Naive thymus-derived CD4-positive, alpha-beta T cell (primary cell): ENCODE measurements around the gene C1orf174. TPM values are rescaled to one million over a fixed set of nuclear protein-coding genes. Genes with fewer than 3 reads are reported as not detected.

Experiments used
- ATAC-seq: fragments of 150-1000 bp; cut with Tn5 transposase; 2 replicates; pipeline ENCODE4 v1.10.0; 2021; ENCODE audit warnings: mild to moderate bottlenecking, moderate library complexity
- CTCF ChIA-PET: fragments of 350-600 bp; sonication (Branson Sonifier 250); formaldehyde crosslinking; loops from one replicate; lab custom pipeline; 2021; ENCODE audit warnings: antibody characterized with exemption; lab: Charles Lee
- POLR2A ChIA-PET: fragments of 350-600 bp; sonication (Branson Sonifier 250); formaldehyde crosslinking; loops from one replicate; lab custom pipeline; 2021; ENCODE audit warnings: antibody characterized with exemption, inconsistent platforms; lab: Charles Lee
- DNase-seq, 9 donors: peaks; one replicate each; pipeline versions ENCODE4 v3.0.0 to v3.0.0-alpha.2; 2020 to 2022; ENCODE audit warnings: mixed read lengths in 1 of 9
- H3K27ac ChIP-seq: one replicate; pipeline ENCODE4 v1.7.0; 2013; ENCODE audit warnings: mild to moderate bottlenecking, low read depth, low read length, moderate library complexity
- H3K27me3 ChIP-seq, 2 donors: one replicate each; pipeline ENCODE4 v1.7.0; 2013; ENCODE audit warnings: low read length in 2 of 2, mild to moderate bottlenecking in 2 of 2, moderate library complexity in 2 of 2; ENCODE audit not compliant: control insufficient read depth in 2 of 2, insufficient read depth in 2 of 2
- H3K36me3 ChIP-seq, 3 experiments: 1 replicate in 2 of 3; 2 replicates in 1 of 3; pipeline ENCODE4 v1.7.0; 2013; ENCODE audit warnings: low read length in 3 of 3, mild to moderate bottlenecking in 3 of 3, moderate library complexity in 1 of 3; ENCODE audit not compliant: insufficient read depth in 3 of 3, control insufficient read depth in 2 of 3
- H3K4me1 ChIP-seq, 2 donors: one replicate each; pipeline ENCODE4 v1.7.0; 2013; ENCODE audit warnings: low read length in 2 of 2, mild to moderate bottlenecking in 2 of 2, moderate library complexity in 1 of 2; ENCODE audit not compliant: control insufficient read depth in 2 of 2, insufficient read depth in 2 of 2
- H3K4me3 ChIP-seq: 2 replicates; pipeline ENCODE4 v1.7.0; 2013; ENCODE audit warnings: mild to moderate bottlenecking, low read length
- H3K9me3 ChIP-seq, 3 experiments: 1 replicate in 2 of 3; 2 replicates in 1 of 3; pipeline ENCODE4 v1.7.0; 2013; ENCODE audit warnings: low read length in 3 of 3; ENCODE audit not compliant: control insufficient read depth in 2 of 3
- H3K27ac Mint-ChIP-seq, 9 donors: one replicate each; pipeline ENCODE4 v1.8.0; 2020 to 2022; ENCODE audit warnings: mixed read lengths in 9 of 9, mild to moderate bottlenecking in 8 of 9, moderate library complexity in 5 of 9, inconsistent platforms in 2 of 9
- H3K27me3 Mint-ChIP-seq, 5 donors: one replicate each; pipeline ENCODE4 v1.8.0; 2021 to 2022; ENCODE audit warnings: mixed read lengths in 5 of 5, mild to moderate bottlenecking in 1 of 5
- H3K36me3 Mint-ChIP-seq, 5 donors: one replicate each; pipeline ENCODE4 v1.8.0; 2020 to 2022; ENCODE audit warnings: mixed read lengths in 5 of 5, mild to moderate bottlenecking in 3 of 5, inconsistent platforms in 1 of 5
- H3K4me1 Mint-ChIP-seq, 7 donors: one replicate each; pipeline ENCODE4 v1.8.0; 2020 to 2022; ENCODE audit warnings: mixed read lengths in 7 of 7, mild to moderate bottlenecking in 3 of 7, inconsistent platforms in 1 of 7
- H3K4me3 Mint-ChIP-seq, 10 donors: one replicate each; pipeline ENCODE4 v1.8.0; 2020 to 2022; ENCODE audit warnings: mild to moderate bottlenecking in 10 of 10, mixed read lengths in 10 of 10, moderate library complexity in 6 of 10, inconsistent platforms in 2 of 10
- H3K9me3 Mint-ChIP-seq, 11 donors: one replicate each; pipeline ENCODE4 v1.8.0; 2020 to 2022; ENCODE audit warnings: mixed read lengths in 11 of 11, mild to moderate bottlenecking in 4 of 11, inconsistent platforms in 1 of 11, moderate library complexity in 1 of 11
- intact Hi-C, 2 donors: fragments of 100-400 bp; cut with micrococcal nuclease; formaldehyde crosslinking; loops; one replicate each; pipeline ENCODE4 v1.15.1; 2023
- polyA plus RNA-seq, 2 donors: library from polyadenylated mRNA; unstranded; fragments of 300-500 nt; fragmentation: Illumina TruSeq; gene quantifications; one replicate each; pipeline ENCODE4 v1.2.3, GENCODE V29; 2021
- total RNA-seq, 6 experiments: library from RNA in 5 of 6; stranded (reverse) in 5 of 6; gene quantifications; 1 replicate in 5 of 6; 2 replicates in 1 of 6; pipeline ENCODE4 v1.2.3 and lab custom pipeline; 2021 to 2026

Gene C1orf174
- total RNA-seq (10 to 100 TPM; 17.0 to 33.6 (median 27.1) TPM), polyA plus RNA-seq (10 to 100 TPM; 19.9 to 34.7 TPM), total RNA-seq (lab: John Stamatoyannopoulos, UW) (17.1 reads per million, percentile 47 among the genes with 10 or more reads in this experiment)

DNA sequence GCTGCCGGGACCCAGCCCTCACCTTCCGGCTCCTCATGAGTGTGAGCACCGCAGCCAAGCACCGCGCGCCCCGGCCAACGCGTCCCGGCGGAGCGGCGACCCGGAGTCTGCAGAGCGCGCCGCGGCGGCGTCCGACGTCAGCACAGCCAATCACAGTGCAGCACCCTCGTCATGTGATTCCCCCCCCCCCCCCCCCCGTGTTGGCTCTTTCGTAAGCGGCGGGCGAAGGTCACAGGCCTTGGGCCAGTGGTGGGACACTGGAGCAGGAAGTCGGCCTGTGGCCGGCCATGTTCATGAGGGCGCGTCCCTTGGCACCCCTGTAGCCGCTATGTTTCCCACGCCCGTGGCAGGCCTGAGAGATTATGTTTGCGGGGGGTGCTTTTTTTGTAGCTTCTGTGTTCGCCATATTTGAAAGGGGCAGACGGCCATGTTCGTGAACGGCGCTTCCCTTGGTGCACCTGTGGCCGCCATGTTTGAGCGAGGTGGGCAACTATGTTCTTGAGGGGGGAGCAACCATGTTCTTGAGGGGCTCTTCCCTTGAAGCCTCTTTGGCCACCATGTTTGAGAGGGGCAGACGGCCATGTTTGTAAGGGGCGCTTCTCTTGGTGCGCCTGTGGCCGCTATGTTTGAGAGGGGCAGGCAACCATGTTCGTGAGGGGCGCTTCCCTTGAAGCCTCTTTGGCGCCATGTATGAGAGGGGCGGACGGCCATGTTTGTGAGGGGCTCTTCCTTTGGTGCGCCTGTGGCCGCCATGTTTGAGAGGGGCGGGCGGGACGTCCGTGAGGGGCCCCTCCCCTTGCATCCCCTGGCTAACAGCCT is at the start of gene C1orf174:
Gene C1orf174 (minus strand): TSS at position 123 of the 819 bp plus-strand sequence. CDS start 86 bp downstream, at position 37.
- CTCF ChIA-PET = no interaction called here
- H3K27ac Mint-ChIP-seq = peak within 1 kb of the TSS; percentile 92 to 99 (median 96)
- ATAC-seq = peak; percentile 88
- intact Hi-C loops = loop anchor here (1.0 to 5.0 kb wide), 11 partner anchors 43 to 1643 kb away; partner anchors contain the start of genes CEP104 (in 2 of the 2), DFFB (in 2 of the 2), LRRC47 (in 2 of the 2) and SMIM1 (in 2 of the 2)
- DNase-seq = peak; percentile 78 to 99 (median 96)
- Histone ChIP-seq H3K27ac (peak within 1 kb of the TSS; percentile 94), H3K36me3 (peaks cover 0 to 9% (median 0%) of the 10 kb centered on the region in 3 experiments), H3K27me3 (no peaks in the 10 kb centered on the region), H3K4me1 (peaks cover 6 to 39% of the 10 kb centered on the region in 2 donors), H3K9me3 (peaks cover 0 to 7% (median 7%) of the 10 kb centered on the region in 3 experiments), H3K4me3 (peak within 1 kb of the TSS; percentile 79)
- H3K4me3 Mint-ChIP-seq = peak within 1 kb of the TSS; percentile 90 to 96 (median 94)
- no peaks in the 10 kb centered on the region for H3K27me3 Mint-ChIP-seq
- peaks cover 23 to 71% (median 53%) of the 10 kb centered on the region in 7 donors for H3K4me1 Mint-ChIP-seq
- H3K9me3 Mint-ChIP-seq = peaks cover 0 to 21% (median 9%) of the 10 kb centered on the region in 11 donors
- POLR2A ChIA-PET = interaction anchor here (0.6 to 3.5 kb wide), 9 partner anchors 9 to 1286 kb away, joined by 3 to 30 read pairs (median 4); partner anchors contain the start of genes CEP104, DFFB and LRRC47
- peaks cover 5 to 20% (median 17%) of the 10 kb centered on the region in 5 donors for H3K36me3 Mint-ChIP-seq

DNA sequence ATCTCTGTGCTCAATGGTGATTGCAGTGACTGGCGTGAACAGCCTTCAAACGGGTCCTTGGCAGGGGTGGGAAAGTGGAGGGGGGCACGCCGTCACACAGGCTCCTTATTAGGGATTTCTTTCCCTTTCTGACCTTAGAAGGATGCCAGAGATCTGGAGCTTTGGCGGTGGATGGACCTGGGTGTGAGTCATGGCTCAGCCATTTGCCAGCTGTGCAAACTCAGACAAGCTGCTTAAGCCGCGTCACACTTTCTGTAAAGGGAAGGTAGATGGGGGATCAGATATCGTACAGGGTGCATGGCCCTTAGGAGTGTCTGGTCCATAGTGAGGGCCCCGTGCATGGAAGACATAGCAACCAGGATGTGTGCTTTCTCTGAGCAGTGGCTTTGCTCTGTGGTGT is 48.3 kb upstream of the C1orf174 start:
- H3K4me1 Mint-ChIP-seq = no peaks in the 10 kb centered on the region
- peaks cover 0 to 6% (median 3%) of the 10 kb centered on the region in 11 donors for H3K9me3 Mint-ChIP-seq
- no peaks in the 10 kb centered on the region for H3K36me3 Mint-ChIP-seq
- Histone ChIP-seq H3K27ac (no peak overlapping the region), H3K4me3 (no peak overlapping the region), H3K36me3 (no peaks in the 10 kb centered on the region), H3K27me3 (no peaks in the 10 kb centered on the region), H3K4me1 (no peaks in the 10 kb centered on the region), H3K9me3 (no peaks in the 10 kb centered on the region)
- no peak overlapping the region for H3K4me3 Mint-ChIP-seq
- ChIA-PET CTCF (no interaction called here), POLR2A (no interaction called here)
- peaks cover 2 to 50% (median 22%) of the 10 kb centered on the region in 5 donors for H3K27me3 Mint-ChIP-seq
- ATAC-seq (no peak), DNase-seq (no peak)
- no peak overlapping the region for H3K27ac Mint-ChIP-seq
- intact Hi-C loops = no loop called here

DNA sequence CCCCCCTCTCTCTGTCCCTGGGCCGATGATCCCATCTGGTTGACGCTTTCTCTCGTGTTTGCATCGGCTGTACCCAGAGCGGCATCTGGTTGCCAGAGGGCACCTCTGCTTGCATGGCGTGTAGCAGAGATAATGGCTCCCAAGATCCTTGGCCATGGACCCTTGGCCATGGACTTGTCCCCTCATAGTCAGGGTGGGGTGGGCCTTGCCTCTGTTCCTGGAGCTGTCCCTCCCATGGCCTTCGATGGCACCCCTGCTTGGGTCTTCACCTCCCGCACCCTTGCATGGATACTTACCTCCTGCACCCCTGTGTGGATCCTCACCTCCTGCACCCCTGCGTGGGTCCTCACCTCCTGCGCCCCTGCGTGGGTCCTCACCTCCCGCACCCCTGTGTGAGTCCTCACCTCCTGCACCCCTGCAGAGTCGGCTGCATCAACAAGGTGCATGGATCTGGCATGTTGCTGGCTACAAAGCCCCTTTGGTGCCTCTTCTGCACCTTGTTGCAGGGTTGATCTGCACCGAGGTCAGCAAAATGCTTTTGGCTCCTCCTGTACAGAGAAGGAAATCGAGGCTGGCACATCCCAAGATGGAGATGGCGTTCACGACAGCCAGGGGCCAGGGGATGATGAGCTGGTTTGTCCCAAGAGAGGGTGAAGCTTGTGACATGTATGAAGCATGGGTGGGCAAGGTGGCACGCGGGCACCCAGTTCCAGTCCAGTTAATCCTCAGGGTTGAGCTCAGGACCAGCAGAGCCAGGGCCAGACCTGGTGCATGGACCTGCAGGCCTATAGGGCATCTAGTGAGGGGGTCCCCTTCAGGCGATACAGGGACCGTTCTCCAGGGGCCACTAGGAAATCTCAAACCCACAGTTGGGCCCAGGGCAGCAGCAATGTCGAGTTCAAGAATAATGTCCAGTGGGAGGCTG is 46.1 kb upstream of the C1orf174 start:
- Mint-ChIP-seq H3K36me3 (no peaks in the 10 kb centered on the region), H3K27ac (no peak overlapping the region), H3K4me3 (no peak overlapping the region), H3K27me3 (peaks cover 0 to 48% (median 26%) of the 10 kb centered on the region in 5 donors), H3K9me3 (peaks cover 0 to 6% (median 3%) of the 10 kb centered on the region in 11 donors), H3K4me1 (no peaks in the 10 kb centered on the region)
- H3K36me3 ChIP-seq = no peaks in the 10 kb centered on the region
- CTCF ChIA-PET = no interaction called here
- no peaks in the 10 kb centered on the region for H3K27me3 ChIP-seq
- DNase-seq (no peak), ATAC-seq (no peak)
- H3K4me3 ChIP-seq = no peak overlapping the region
- H3K9me3 ChIP-seq = no peaks in the 10 kb centered on the region
- H3K4me1 ChIP-seq = no peaks in the 10 kb centered on the region
- intact Hi-C loops = no loop called here
- H3K27ac ChIP-seq = no peak overlapping the region
- POLR2A ChIA-PET = no interaction called here

DNA sequence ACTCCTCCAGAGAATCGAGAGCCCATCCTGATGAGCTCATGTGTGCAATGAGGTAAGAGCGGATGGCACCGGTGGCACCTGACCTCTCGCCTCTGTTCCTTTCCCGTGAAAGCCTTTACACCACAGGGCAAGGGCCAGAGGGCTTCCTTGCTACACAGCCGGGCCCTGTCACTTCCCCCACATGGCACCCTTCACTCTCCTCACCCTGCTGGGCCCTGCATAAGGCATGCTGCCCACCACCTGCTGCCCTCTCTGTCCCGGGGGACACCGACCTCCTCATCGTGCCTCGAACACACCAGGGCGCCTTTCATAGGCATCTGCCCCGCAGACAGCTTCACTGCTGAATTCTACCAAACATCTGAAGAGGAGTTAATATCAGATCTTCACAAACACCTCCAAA is 45.1 kb upstream of the C1orf174 start:
- no peak overlapping the region for H3K4me3 Mint-ChIP-seq
- no peak overlapping the region for H3K27ac Mint-ChIP-seq
- no peaks in the 10 kb centered on the region for H3K36me3 Mint-ChIP-seq
- Histone ChIP-seq H3K4me1 (no peaks in the 10 kb centered on the region), H3K4me3 (no peak overlapping the region), H3K9me3 (no peaks in the 10 kb centered on the region), H3K27me3 (no peaks in the 10 kb centered on the region), H3K36me3 (no peaks in the 10 kb centered on the region), H3K27ac (no peak overlapping the region)
- DNase-seq (no peak), ATAC-seq (no peak)
- intact Hi-C loops = no loop called here
- H3K27me3 Mint-ChIP-seq = peaks cover 0 to 52% (median 24%) of the 10 kb centered on the region in 5 donors
- CTCF ChIA-PET = no interaction called here
- POLR2A ChIA-PET = no interaction called here
- H3K9me3 Mint-ChIP-seq = peaks cover 0 to 6% (median 0%) of the 10 kb centered on the region in 11 donors
- H3K4me1 Mint-ChIP-seq = no peaks in the 10 kb centered on the region

DNA sequence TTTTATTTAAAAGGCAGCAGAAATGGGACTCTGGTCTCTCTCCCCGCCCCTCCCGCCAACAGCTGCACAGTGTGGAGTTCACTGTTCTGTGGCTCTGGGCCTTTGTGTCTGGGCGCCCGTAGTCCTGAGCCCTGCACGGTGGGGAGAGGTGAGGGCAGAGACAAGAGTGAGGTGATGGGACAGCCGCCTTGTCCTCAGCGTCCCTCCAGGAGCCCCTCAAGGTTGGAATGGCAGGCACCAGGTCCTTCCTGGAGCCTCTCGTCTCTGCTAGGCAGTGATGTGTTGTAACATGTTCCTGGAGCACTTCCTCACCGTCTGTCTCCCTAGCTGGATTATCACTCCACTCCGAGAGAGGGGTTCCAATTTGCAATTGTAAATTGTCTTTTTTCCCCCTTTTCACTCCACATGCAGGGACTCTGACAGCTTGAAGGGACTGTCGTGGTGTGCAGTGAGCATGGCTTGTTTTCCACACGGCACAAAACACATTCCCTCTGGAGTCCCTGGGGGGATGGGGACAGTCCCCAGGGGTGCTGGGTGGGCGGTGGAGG is 44.6 kb upstream of the C1orf174 start:
- H3K9me3 ChIP-seq = no peaks in the 10 kb centered on the region
- Mint-ChIP-seq H3K4me3 (no peak overlapping the region), H3K4me1 (no peaks in the 10 kb centered on the region), H3K9me3 (peaks cover 0 to 5% (median 0%) of the 10 kb centered on the region in 11 donors), H3K36me3 (no peaks in the 10 kb centered on the region), H3K27ac (no peak overlapping the region), H3K27me3 (peaks cover 0 to 55% (median 26%) of the 10 kb centered on the region in 5 donors)
- ATAC-seq = no peak
- intact Hi-C loops = no loop called here
- H3K27me3 ChIP-seq = no peaks in the 10 kb centered on the region
- no peak overlapping the region for H3K27ac ChIP-seq
- H3K36me3 ChIP-seq = no peaks in the 10 kb centered on the region
- H3K4me1 ChIP-seq = no peaks in the 10 kb centered on the region
- DNase-seq = no peak
- H3K4me3 ChIP-seq = no peak overlapping the region
- POLR2A ChIA-PET = no interaction called here
- CTCF ChIA-PET = no interaction called here
